Measurements from ENCODE around the gene KLHL26.
A peak's percentile ranks its signal among the peaks of the same experiment; 100 is the strongest.
"Not testable (repeated sequence)": the region's sequence is repeated elsewhere in the genome, so short reads cannot be mapped to it uniquely, and the experiment has no call there.

The KLHL26 gene

DNA sequence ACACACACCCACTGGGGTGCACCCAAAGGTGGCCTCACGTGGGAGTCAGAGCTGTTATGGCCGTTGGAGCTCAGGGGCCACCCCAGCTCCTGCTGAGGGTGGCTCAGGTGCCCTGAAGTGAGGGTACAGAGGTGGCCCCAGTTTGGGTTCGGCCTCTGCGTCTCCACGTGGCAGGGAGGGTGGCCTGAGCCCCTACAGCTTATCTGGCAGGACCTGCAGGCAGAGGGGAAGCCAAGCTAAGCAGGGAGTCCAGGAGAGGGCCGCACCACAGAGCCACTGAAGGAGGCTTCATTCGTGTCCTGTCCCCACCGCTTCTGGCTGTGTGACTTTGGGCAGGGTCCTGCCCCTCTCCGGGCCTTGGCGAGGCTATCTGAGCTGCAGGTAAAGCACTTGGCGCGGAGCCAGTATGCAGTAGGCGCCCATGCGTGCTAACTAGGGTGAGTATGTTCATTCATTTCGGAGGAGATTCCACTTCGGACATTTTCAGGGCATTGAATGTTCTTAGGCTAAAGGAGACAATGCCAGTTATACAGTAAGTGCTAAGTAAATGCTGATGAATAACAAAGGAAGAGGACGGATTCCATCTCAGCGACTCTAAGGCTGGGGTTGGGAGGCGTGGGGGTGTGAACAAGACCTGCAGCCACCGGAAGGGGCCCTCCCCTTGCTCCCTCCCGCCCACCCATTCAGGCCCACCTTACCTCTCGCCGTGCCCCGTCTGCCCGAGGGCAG lies 43.3 kb upstream of the KLHL26 start:
- no peaks in the 10 kb centered on the region for H3K9me3 ChIP-seq (ENCODE audit: control insufficient read depth, insufficient read depth, low read length)
- H3K27me3 ChIP-seq (ENCODE audit: control insufficient read depth, insufficient read depth, low read length), result peaks cover 3% of the 10 kb centered on the region; the same call in 1 of the 2 replicates
- H3K4me1 ChIP-seq (ENCODE audit: control insufficient read depth, insufficient read depth, low read length), result peaks cover 15% of the 10 kb centered on the region
- peak overlapping the region; percentile 27; the same call in 1 of the 2 replicates for H3K9ac ChIP-seq (ENCODE audit: low read depth, low read length)
- peak overlapping the region; percentile 90 for H3K27ac ChIP-seq (ENCODE audit: low read depth, low read length)
- peaks cover 3% of the 10 kb centered on the region; the same call in 1 of the 2 replicates for H3K36me3 ChIP-seq (ENCODE audit: control insufficient read depth, insufficient read depth, low read length)
- peak overlapping the region; percentile 54 for H3K4me3 ChIP-seq (ENCODE audit: low read depth, low read length)

DNA sequence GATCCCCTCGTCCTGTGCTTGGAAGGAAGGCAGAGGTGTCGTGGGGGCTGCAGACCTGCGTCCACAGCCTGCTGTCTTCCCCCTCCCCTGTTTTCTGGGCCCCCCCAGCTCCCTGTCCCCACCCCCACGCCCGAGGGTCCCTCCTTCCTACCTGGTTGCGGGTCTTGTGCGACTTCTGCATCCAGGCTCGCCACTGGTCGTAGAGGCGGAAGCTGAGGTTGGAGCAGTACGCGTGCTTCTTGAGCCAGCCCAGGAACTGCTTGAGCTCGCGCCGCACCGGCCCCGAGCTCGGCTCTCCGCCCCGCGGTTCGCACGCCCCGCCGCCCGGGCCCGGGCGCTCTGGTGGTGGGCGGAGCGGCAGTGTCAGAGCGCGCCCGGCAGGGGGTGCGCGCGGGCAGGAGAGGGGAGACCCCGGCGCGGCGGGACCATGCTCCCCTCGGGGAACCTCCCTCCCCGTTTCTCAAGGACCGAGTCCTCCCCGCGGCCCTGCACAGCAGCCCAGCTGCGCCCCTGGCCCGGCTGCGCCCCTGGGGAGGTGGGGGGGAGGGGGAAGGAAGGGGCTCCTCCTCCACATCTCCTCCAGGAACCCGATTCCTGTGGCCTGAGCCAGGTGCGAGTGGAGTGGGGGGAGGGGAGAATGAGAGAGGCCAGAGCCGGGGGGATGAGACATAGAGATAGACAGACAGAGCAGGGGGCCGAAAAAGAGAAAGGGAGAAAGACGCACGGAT lies 42.6 kb upstream of the KLHL26 start:
- H3K9me3 ChIP-seq (ENCODE audit: control insufficient read depth, insufficient read depth, low read length), result no peaks in the 10 kb centered on the region
- H3K4me1 ChIP-seq (ENCODE audit: control insufficient read depth, insufficient read depth, low read length), result peaks cover 15% of the 10 kb centered on the region
- peak overlapping the region; percentile 90 for H3K27ac ChIP-seq (ENCODE audit: low read depth, low read length)
- H3K4me3 ChIP-seq (ENCODE audit: low read depth, low read length), result peak overlapping the region; percentile 54
- H3K27me3 ChIP-seq (ENCODE audit: control insufficient read depth, insufficient read depth, low read length), result peaks cover 3% of the 10 kb centered on the region; the same call in 1 of the 2 replicates
- H3K36me3 ChIP-seq (ENCODE audit: control insufficient read depth, insufficient read depth, low read length), result peaks cover 3% of the 10 kb centered on the region; the same call in 1 of the 2 replicates
- H3K9ac ChIP-seq (ENCODE audit: low read depth, low read length), result no peak overlapping the region; the same call in 1 of the 2 replicates

DNA sequence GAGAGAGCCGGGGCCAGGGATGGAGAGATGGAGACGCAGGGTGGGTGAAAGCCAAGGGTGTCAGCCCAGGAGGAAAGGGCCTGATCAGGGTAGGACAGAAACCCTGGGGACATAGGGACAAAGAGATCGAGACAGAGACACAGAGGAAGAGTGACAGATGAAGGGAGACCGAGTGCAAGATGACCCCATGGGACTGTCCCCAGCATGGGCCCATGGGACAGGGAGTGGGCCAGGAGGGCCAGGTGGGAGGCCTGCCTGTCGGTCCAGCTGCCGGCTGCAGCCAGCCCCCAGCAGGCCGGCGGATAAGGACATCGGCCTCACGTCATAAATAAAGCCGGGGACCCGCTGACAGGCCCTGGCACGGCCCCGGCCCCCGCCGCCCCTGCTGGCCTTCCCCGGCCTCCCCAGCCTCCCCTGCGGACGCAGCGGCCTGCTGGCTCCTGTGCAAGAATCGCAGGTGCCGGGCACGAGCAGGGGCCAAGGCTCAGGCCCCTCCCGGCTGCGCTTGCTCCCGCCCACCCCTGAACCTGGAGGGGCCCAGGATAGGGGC lies 41.9 kb upstream of the KLHL26 start:
- Histone ChIP-seq H3K9me3 (ENCODE audit: control insufficient read depth, insufficient read depth, low read length) (no peaks in the 10 kb centered on the region), H3K27me3 (ENCODE audit: control insufficient read depth, insufficient read depth, low read length) (peaks cover 6% of the 10 kb centered on the region), H3K36me3 (ENCODE audit: control insufficient read depth, insufficient read depth, low read length) (peaks cover 3% of the 10 kb centered on the region; the same call in 1 of the 2 replicates), H3K4me3 (ENCODE audit: low read depth, low read length) (peak overlapping the region; percentile 54), H3K27ac (ENCODE audit: low read depth, low read length) (peak overlapping the region; percentile 90), H3K9ac (ENCODE audit: low read depth, low read length) (no peak overlapping the region), H3K4me1 (ENCODE audit: control insufficient read depth, insufficient read depth, low read length) (peaks cover 15% of the 10 kb centered on the region)

DNA sequence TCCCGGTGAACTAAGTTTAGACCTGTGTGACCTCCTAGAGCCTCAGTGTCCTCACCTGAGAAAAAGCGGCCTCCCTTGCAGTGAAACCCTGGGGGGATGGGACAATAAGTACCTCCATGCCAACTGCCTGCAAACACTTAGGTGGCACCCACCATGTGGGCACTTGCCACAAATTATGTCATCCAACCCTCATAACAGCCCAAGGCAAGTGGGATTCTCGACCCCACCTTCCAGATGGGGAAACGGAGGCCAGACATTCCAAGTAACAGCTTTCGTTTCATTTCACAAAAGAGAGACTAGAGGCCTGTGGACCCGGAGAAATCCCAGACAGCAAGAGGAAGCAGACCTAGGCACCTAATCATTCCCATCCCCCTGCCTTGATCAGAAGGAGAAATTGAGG lies 41.4 kb upstream of the KLHL26 start:
- peaks cover 15% of the 10 kb centered on the region for H3K4me1 ChIP-seq (ENCODE audit: control insufficient read depth, insufficient read depth, low read length)
- peaks cover 8% of the 10 kb centered on the region for H3K27me3 ChIP-seq (ENCODE audit: control insufficient read depth, insufficient read depth, low read length)
- peaks cover 3% of the 10 kb centered on the region; the same call in 1 of the 2 replicates for H3K36me3 ChIP-seq (ENCODE audit: control insufficient read depth, insufficient read depth, low read length)
- no peak overlapping the region for H3K9ac ChIP-seq (ENCODE audit: low read depth, low read length)
- no peaks in the 10 kb centered on the region for H3K9me3 ChIP-seq (ENCODE audit: control insufficient read depth, insufficient read depth, low read length)
- no peak overlapping the region for H3K4me3 ChIP-seq (ENCODE audit: low read depth, low read length)
- H3K27ac ChIP-seq (ENCODE audit: low read depth, low read length), result no peak overlapping the region

DNA sequence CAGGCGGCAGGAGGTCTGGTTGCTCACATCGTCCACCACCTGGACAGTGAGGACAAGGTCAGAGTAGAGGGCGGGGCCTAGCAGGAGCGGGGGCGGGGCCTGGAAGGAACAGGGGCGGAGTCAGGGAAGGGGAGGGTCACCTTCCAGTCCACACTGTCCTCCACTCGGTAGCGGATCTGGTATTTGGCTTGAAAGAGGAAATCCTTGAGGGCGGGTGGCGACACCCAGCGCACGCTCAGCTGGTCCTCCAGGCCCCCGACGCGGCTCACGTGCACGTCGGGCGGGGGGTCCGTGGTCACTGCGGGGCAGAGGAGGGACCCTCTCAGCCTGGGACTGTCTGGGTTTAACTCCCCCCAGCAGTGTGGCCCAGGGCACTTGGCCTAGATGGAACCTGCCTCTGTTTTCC lies 40.1 kb upstream of the KLHL26 start:
- no peak overlapping the region for H3K9ac ChIP-seq (ENCODE audit: low read depth, low read length)
- no peak overlapping the region for H3K4me3 ChIP-seq (ENCODE audit: low read depth, low read length)
- peaks cover 12% of the 10 kb centered on the region for H3K4me1 ChIP-seq (ENCODE audit: control insufficient read depth, insufficient read depth, low read length)
- no peaks in the 10 kb centered on the region for H3K9me3 ChIP-seq (ENCODE audit: control insufficient read depth, insufficient read depth, low read length)
- peaks cover 15% of the 10 kb centered on the region for H3K27me3 ChIP-seq (ENCODE audit: control insufficient read depth, insufficient read depth, low read length)
- no peak overlapping the region for H3K27ac ChIP-seq (ENCODE audit: low read depth, low read length)
- H3K36me3 ChIP-seq (ENCODE audit: control insufficient read depth, insufficient read depth, low read length), result no peaks in the 10 kb centered on the region

DNA sequence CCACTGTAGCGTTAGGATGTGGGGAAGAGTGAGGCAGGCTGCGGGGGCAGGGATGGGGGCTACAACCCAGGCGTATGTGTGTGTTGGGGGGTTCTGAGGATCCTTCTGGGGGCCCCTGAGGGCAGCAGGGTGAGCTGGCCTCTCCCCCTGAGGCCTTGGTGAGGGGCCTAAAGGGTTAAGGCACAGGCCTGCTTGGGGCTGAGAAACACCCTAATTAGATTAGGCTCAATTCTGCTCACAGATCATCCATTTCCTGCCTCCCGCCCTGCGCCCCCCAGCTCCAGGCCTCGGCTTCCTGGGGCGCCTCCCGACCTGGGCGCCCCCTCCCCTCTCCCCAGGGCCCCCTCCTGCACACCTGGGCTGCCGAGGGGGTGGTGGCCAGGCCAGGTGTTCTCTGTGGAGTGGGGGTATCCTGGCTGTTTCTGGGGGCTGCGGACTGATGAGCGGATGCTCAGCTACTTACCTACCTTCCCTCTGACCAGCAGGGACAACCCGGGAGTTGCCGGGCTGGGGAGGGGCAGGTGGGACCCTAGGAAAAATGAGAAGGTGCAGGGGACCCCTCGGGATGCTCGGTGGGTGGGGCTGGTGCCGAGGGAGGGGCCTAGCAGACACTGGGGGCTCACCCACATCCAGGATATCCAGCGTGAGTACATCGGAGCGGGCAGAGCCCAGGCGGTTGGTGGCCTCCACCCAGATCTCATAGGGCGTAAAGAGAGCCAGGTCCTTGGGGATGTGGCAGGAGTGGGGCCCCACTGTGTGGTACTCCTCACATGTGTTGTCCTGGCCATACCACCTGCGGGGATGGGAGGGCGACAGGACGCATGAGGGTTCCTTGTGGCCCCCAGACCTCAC lies 38.8 kb upstream of the KLHL26 start:
- Histone ChIP-seq H3K9me3 (ENCODE audit: control insufficient read depth, insufficient read depth, low read length) (no peaks in the 10 kb centered on the region), H3K27ac (ENCODE audit: low read depth, low read length) (no peak overlapping the region), H3K4me3 (ENCODE audit: low read depth, low read length) (no peak overlapping the region), H3K36me3 (ENCODE audit: control insufficient read depth, insufficient read depth, low read length) (no peaks in the 10 kb centered on the region), H3K27me3 (ENCODE audit: control insufficient read depth, insufficient read depth, low read length) (peaks cover 28% of the 10 kb centered on the region), H3K4me1 (ENCODE audit: control insufficient read depth, insufficient read depth, low read length) (peaks cover 9% of the 10 kb centered on the region), H3K9ac (ENCODE audit: low read depth, low read length) (no peak overlapping the region)

DNA sequence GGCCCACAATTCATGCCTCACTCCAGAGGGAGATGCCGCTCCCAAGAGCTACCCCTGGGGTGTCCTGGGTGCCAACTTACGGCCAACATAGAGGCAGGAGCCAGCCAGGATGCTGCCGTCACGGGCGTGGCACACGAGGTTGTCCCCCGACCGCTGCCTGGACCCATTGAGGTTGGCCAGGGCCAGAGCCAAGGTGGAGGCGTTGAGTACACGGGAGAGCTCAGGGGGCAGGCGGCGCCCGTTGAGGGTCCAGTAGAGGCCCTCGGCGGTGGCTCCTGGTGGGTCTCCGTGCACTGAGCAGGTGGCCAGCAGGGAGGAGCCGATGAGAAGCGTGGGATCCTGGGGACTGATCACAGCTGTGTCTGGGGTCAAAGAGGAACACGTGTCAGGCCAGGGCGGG lies 37.3 kb upstream of the KLHL26 start:
- H3K27me3 ChIP-seq (ENCODE audit: control insufficient read depth, insufficient read depth, low read length), result peaks cover 42% of the 10 kb centered on the region
- H3K27ac ChIP-seq (ENCODE audit: low read depth, low read length), result no peak overlapping the region

DNA sequence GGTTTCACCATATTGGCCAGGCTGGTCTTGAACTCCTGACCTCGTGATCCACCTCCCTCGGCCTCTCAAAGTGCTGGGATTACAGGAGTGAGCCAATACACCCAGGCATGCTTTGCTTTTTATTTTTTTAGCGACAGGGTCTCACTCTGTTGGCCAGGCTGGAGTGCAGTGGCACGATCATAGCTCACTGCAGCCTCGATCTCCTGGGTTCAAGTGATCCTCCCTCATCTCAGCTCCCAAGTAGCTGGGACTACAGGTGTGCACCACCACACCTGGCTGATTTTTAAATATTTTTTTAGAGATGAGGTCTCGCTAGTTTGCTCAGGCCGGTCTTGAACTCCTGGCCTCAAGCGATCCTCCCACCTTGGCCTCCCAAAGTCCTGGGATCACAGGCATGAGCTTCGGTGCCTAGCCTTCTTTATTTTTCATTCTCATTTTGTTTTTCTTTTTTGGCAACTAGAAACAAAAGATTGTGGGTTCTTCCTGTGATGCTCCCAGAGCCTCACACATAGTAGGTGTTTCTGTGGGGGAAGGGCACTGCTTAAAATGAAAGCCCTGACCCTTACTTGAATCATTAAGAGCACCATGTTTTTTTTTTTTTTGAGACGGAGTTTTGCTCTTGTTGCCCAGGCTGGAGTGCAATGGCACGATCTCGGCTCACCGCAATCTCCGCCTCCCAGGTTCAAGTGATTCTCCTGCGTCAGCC lies 36.0 kb upstream of the KLHL26 start:
- H3K9me3 ChIP-seq (ENCODE audit: control insufficient read depth, insufficient read depth, low read length); H3K9ac ChIP-seq (ENCODE audit: low read depth, low read length); H3K4me3 ChIP-seq (ENCODE audit: low read depth, low read length); H3K36me3 ChIP-seq (ENCODE audit: control insufficient read depth, insufficient read depth, low read length); H3K27ac ChIP-seq (ENCODE audit: low read depth, low read length): not testable (repeated sequence)
- H3K4me1 ChIP-seq (ENCODE audit: control insufficient read depth, insufficient read depth, low read length), result peaks cover 12% of the 10 kb centered on the region
- peaks cover 52% of the 10 kb centered on the region for H3K27me3 ChIP-seq (ENCODE audit: control insufficient read depth, insufficient read depth, low read length)

More for the DNA sequence above, 37.3 kb upstream of the KLHL26 start:
- Histone ChIP-seq H3K9me3 (ENCODE audit: control insufficient read depth, insufficient read depth, low read length) (no peaks in the 10 kb centered on the region), H3K4me3 (ENCODE audit: low read depth, low read length) (no peak overlapping the region), H3K9ac (ENCODE audit: low read depth, low read length) (no peak overlapping the region), H3K4me1 (ENCODE audit: control insufficient read depth, insufficient read depth, low read length) (peaks cover 7% of the 10 kb centered on the region), H3K36me3 (ENCODE audit: control insufficient read depth, insufficient read depth, low read length) (no peaks in the 10 kb centered on the region)

DNA sequence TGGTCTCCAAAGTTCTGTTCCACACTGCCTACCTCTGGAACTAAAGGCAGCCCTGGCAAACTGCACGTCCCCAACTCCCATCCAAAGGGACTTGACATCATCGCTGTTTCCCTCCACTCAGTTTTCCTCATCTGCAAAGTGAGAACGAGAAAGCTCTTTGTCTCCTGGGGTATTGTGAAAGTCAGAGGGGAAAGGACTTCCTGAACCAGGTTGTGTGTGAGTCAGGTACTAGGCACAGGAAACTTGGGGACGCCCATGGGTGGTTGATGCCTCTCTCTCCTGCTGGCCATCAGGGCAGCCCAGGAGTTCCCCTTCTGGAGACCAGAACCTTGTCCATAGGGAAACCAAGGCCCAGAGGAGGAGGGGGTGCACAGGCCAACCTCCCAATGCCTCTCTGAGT lies 35.0 kb upstream of the KLHL26 start:
- H3K4me1 ChIP-seq (ENCODE audit: control insufficient read depth, insufficient read depth, low read length), result peaks cover 12% of the 10 kb centered on the region
- peaks cover 59% of the 10 kb centered on the region for H3K27me3 ChIP-seq (ENCODE audit: control insufficient read depth, insufficient read depth, low read length)
- H3K9me3 ChIP-seq (ENCODE audit: control insufficient read depth, insufficient read depth, low read length), result no peaks in the 10 kb centered on the region
- H3K27ac ChIP-seq (ENCODE audit: low read depth, low read length), result no peak overlapping the region
- H3K36me3 ChIP-seq (ENCODE audit: control insufficient read depth, insufficient read depth, low read length), result no peaks in the 10 kb centered on the region
- H3K4me3 ChIP-seq (ENCODE audit: low read depth, low read length), result no peak overlapping the region
- H3K9ac ChIP-seq (ENCODE audit: low read depth, low read length), result no peak overlapping the region
